HG03565 (cell line): ENCODE measurements around the gene MAP3K4.

Experiments used
- ATAC-seq: cut with Tn5 transposase; IDR thresholded peaks from one replicate; pipeline ENCODE4 v1.9.1; 2021; ENCODE audit warnings: mild to moderate bottlenecking, moderate library complexity; ENCODE audit not compliant: unreplicated experiment

Gene MAP3K4

DNA sequence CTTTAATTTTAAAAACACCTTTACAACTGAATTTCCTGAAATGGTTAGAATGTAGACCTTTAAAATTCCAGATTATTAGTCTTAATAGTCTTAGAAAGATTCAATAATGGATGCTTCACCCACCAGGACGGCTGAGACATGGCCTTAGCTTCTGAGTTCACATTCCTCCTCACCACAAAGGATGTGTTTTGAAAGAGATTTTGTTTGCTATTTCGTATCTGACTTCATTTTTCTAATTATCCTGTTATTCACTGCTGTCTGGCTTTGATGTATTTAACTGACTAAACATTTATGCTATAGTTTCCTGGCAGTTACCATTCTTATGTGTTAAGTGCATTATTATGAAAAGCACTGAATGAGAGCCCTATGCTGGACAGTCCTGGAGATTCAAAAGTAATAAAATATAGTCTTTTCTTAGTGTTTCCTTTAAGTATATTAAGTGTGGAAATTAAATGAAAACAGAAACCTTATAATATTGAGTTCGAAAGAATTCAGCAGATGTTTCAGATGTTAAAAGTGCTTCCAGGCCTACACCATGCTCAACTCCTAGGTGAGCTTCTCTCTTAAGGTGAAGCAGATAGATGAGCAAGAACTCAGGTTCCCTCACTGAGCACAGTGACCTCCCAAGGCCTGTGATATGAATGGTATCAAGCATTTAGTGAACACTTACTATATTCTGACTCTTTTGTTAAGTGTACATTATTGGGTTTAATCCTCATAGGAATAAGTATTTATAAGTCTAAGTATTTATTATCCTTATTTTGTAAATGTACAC is 40.3 kb downstream of the MAP3K4 start:
- no peak for ATAC-seq

- no peak for ATAC-seq
Observed at GRCh38 chr6:161033667-161034066, 42.1 kb downstream of the MAP3K4 start.

DNA sequence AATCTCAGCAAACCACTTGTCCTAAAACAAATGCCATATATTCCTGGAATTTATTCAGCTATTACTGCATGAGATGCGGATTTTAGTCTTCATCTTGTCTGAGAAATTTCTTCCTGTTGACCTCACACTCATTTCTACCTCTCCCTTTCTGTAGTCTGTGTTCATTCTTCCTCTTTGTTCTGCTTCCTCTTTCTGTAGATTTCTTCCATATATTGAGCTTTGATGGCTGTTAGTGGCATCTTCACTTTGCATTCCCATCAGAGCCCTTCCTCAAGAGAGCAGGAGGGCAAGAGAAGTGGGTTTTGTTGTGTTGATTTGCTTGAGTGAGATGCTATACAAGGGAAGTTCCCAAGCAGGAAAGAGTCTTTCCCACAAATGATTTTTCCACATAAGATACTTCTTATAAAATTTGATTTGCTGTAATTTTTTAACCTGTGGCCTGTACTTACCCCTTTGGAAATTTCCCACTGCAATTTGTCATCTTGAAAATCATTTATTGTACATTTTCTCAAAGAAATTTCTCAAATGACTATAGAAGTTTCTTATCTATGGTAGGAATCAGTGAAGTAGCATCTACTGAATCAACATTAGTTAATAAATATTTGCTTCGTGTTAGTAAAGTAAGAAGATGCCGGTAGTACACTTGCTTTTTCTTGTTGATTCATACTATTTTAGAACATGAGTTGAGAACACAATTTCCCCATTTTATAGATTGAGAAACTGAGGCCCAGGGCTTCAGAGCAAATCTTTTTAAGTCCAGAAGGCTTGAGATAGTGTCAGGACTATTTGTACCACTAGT is 43.8 kb downstream of the MAP3K4 start:
- peak; percentile 29 for ATAC-seq

DNA sequence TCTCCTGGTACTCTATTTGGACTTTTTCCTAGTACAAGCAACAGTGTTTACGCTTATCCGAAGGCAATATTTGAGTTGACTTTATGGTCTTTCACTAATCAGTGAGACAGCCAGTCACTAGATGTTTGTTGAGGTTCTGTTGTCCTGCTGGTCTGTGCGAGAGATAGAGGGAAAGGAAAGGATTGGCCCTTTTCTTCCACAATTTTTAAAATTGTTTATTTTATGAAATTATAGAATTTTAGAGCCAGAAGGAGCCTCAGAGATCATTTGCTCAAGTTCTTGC is 44.4 kb downstream of the MAP3K4 start:
- ATAC-seq, result no peak

GRCh38 chr6:161037873-161038228 is 46.3 kb downstream of the MAP3K4 start:
- ATAC-seq, result no peak

DNA sequence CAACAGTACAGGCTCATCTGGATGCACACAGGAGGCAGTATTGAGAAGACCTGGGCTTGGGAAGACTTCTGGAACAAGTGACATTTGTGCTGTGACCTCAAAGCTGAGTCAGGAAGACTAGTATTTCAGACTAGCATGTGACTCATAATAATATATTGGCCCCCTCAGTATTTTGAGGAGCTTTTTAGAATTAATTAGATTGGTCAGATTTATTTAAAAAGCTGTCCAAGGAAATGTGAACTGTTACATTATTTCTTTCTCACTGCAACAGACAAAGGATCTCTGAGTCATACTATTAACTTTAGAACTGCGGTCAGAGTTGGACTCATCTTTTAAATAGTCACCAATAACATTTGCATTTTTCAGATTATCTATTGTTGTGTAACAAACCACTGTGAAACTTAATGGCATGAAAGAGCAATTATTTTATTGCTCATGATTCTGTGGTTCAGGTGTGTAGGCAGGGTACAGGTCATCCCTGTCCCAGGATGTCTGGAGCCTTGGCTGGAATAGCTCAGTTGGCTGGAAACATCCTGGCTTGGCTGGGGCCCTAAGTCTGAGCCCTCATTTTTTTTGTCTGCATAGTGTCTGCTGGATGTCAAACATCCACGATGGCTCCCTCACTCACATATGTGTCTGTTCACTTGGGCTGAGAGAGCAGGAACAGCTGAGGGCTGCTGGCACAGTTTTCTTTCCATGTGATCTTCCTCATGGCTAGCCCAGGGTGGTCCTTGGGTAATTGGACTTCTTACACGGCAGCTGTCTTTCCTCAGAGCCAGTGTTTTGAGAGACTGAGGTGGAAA is 46.9 kb downstream of the MAP3K4 start:
- ATAC-seq, result peak; percentile 88

DNA sequence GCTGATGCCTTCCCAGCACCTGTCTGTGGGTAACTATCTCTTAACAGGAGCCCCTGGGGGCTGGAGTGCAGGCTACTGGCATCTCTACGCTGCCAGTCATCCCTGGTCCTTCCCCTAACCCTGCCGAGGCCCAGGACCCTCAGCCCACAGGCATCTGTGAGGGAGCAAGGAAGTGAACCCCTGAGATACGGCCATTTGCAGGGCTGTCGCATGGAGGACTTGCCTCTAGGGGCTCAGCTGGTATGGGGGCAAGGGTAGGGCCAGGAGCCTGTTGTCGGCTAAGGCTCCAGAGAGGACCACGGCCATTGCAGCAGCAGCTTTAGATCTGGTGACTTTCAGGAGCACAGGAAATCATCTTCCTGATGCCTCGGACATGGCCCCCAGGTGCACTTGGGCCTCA is 49.7 kb downstream of the MAP3K4 start:
- no peak for ATAC-seq

- ATAC-seq, result no peak
Observed at GRCh38 chr6:161044335-161044734, 52.8 kb downstream of the MAP3K4 start.

DNA sequence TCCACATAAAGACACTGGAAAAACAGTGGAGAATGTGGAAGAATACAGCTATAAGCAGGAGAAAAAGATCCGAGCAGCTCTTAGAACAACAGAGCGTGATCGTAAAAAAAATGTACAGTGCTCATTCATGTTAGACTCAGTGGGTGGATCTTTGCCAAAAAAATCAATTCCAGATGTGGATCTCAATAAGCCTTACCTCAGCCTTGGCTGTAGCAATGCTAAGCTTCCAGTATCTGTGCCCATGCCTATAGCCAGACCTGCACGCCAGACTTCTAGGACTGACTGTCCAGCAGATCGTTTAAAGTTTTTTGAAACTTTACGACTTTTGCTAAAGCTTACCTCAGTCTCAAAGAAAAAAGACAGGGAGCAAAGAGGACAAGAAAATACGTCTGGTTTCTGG is 57.1 kb downstream of the MAP3K4 start:
- ATAC-seq, result no peak

DNA sequence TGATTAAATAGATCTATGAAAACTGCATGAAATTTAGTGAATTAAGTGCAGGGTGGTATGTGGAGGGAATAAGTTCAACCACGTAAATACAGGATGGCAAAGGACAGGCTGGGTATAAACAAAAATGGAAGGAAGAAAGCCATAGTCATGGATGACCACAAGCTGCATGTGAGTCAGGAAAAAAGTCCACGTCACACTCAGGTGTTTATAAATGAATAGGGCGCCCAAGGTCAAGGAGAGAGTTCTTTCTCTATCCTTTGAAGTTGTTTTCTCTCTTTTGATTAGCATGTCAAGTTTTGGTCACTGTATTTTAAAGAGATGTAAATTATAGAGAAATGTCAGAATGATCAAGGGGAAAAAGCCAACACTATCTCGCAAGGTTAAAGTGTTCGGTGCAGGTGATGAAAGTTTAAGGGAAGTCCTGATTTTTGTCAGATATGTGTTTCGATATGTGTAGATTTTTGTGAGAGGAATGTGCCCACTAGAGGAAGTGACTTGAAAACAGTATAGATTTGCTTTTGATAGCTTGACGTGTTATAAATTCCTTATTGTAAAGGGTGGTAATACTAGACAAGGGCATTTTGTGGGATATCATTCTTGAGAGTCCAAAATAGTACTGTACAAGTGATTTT is 58.7 kb downstream of the MAP3K4 start:
- ATAC-seq, result peak; percentile 52

DNA sequence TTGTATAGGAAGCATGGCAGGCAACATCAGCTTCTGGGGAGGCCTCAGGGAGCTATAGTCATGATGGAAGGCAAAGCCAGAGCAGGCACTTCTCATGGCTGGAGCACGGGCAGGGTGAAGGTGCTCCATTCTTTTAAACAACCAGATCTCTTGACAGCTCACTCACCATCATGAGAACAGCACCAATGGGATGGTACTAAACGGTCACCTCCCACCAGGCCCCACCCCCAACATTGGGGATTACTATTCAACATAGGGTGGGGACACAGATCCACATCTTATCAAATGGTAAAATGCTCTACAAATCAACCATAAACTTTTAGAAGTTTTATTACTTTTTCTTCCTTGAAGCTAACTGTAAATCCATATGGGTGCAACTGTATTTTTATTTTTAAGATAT is 61.5 kb downstream of the MAP3K4 start:
- no peak for ATAC-seq

- no peak for ATAC-seq
Observed at GRCh38 chr6:161054876-161055275, 63.3 kb downstream of the MAP3K4 start.

- ATAC-seq, result no peak
Observed at GRCh38 chr6:161056451-161056850, 64.9 kb downstream of the MAP3K4 start.

- ATAC-seq, result no peak
Observed at GRCh38 chr6:161057103-161058091, 65.8 kb downstream of the MAP3K4 start.

DNA sequence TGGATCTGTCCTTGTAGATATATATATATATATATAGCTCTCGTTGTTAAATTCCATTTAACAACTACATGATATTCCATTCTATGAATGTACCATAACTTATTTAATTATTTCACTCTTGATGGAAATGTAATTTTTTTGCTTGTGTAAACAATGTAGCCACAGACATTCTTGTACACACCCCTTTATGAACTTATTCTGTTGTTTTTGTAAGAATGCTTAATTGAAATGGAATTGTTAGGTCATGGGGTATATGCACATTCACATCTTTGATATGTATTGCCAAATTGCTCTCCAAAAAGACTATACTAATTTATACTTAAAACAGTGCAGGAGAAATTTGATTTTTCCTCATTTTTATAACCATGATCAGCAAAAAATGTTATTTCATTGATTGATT is 67.2 kb downstream of the MAP3K4 start:
- ATAC-seq, result no peak

- ATAC-seq, result no peak
Observed at GRCh38 chr6:161061576-161061975, 70.0 kb downstream of the MAP3K4 start.

DNA sequence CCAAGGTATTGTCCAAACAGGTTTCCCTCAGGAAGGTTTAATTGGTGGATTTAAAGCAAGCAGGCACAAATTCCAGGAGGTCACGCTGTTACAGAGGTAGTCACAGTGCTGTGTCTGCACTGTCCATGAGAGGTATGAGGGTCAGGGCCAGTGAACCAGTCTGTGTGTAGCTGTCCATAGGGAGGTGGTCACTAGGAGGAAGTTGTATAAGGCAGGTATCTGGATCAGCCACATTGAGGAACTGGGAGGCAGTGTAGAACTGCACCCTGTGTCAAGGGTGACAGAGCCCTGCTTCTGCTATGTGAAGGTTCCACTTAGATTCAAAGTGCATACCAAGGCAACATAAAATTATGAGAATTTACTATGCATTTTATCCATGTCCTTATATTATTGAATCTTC is 73.3 kb downstream of the MAP3K4 start:
- ATAC-seq, result no peak

DNA sequence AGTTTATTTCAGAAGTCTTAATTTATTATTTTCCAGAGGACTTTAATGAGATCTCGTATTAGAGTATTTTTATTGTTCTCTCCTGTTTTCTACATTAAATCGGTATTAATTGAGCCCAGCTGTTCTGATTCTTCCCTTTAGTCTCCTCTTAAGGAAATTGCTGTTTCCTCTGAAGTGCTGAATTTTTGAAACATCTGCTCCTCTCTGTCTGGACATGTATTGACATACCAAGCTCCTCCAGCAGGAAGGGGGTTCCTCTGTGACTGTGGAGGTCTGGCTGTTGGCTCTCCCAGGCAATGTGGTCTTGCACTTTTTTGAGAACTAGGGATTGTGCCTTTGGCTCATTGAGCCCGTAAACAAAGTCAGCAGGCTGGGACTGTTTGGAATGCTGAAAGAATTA is 74.9 kb downstream of the MAP3K4 start:
- no peak for ATAC-seq

DNA sequence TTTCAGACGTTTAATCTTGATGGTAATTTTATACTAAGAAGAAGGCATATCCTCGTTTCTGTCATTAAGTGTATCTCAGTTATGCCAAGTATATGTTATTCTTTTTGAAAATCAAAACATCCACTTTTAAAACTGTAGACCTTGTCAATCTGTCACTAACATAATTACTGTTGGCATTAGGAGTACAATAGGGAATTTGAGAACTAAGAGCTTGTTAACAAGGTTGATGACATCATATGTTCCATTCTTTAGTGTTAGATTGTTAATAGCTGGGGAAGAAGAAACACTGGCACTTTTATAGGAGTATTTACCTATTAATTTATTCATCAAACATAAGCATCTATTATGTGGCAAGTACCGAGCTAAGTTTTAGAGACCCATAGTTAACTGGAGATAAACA is 76.2 kb downstream of the MAP3K4 start:
- ATAC-seq, result no peak

DNA sequence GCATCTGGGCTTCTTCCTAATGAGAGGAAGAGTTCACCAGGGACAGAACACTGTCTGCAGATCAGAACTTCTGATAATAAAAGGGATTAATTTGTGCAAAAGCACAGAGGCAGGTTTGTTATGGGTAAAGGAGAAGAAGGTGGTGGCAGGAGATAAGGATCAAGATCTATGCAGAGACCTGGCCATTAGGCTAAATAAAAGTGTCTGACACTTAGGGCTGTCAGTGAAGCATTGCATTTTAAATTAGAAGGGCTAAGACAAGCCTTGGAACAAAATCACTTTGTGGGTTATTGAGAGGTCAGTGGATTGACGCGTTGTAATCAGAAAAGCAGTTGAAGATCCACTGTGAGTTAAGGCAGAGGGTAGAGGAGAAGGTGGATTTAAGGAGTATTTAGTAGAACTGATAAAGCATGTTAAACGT is 76.8 kb downstream of the MAP3K4 start:
- no peak for ATAC-seq
